ENCODE measurements around the gene C1orf174.

Gene C1orf174

DNA sequence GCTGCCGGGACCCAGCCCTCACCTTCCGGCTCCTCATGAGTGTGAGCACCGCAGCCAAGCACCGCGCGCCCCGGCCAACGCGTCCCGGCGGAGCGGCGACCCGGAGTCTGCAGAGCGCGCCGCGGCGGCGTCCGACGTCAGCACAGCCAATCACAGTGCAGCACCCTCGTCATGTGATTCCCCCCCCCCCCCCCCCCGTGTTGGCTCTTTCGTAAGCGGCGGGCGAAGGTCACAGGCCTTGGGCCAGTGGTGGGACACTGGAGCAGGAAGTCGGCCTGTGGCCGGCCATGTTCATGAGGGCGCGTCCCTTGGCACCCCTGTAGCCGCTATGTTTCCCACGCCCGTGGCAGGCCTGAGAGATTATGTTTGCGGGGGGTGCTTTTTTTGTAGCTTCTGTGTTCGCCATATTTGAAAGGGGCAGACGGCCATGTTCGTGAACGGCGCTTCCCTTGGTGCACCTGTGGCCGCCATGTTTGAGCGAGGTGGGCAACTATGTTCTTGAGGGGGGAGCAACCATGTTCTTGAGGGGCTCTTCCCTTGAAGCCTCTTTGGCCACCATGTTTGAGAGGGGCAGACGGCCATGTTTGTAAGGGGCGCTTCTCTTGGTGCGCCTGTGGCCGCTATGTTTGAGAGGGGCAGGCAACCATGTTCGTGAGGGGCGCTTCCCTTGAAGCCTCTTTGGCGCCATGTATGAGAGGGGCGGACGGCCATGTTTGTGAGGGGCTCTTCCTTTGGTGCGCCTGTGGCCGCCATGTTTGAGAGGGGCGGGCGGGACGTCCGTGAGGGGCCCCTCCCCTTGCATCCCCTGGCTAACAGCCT lies at the start of gene C1orf174:
TSS of gene C1orf174 (minus strand) at position 123 of the 819 bp plus-strand sequence. CDS start at position 37, 86 bp downstream.
- peak; percentile 94 for DNase-seq

- no peak for DNase-seq
These were observed 48.3 kb upstream of the C1orf174 start for GRCh38 chr1:3948344-3948743.

DNA sequence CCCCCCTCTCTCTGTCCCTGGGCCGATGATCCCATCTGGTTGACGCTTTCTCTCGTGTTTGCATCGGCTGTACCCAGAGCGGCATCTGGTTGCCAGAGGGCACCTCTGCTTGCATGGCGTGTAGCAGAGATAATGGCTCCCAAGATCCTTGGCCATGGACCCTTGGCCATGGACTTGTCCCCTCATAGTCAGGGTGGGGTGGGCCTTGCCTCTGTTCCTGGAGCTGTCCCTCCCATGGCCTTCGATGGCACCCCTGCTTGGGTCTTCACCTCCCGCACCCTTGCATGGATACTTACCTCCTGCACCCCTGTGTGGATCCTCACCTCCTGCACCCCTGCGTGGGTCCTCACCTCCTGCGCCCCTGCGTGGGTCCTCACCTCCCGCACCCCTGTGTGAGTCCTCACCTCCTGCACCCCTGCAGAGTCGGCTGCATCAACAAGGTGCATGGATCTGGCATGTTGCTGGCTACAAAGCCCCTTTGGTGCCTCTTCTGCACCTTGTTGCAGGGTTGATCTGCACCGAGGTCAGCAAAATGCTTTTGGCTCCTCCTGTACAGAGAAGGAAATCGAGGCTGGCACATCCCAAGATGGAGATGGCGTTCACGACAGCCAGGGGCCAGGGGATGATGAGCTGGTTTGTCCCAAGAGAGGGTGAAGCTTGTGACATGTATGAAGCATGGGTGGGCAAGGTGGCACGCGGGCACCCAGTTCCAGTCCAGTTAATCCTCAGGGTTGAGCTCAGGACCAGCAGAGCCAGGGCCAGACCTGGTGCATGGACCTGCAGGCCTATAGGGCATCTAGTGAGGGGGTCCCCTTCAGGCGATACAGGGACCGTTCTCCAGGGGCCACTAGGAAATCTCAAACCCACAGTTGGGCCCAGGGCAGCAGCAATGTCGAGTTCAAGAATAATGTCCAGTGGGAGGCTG lies 46.1 kb upstream of the C1orf174 start:
- DNase-seq: no peak

DNA sequence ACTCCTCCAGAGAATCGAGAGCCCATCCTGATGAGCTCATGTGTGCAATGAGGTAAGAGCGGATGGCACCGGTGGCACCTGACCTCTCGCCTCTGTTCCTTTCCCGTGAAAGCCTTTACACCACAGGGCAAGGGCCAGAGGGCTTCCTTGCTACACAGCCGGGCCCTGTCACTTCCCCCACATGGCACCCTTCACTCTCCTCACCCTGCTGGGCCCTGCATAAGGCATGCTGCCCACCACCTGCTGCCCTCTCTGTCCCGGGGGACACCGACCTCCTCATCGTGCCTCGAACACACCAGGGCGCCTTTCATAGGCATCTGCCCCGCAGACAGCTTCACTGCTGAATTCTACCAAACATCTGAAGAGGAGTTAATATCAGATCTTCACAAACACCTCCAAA lies 45.1 kb upstream of the C1orf174 start:
- no peak for DNase-seq

GRCh38 chr1:3944578-3945125 lies 44.6 kb upstream of the C1orf174 start:
- no peak for DNase-seq

- no peak for DNase-seq
These were observed 43.9 kb upstream of the C1orf174 start for GRCh38 chr1:3943806-3944577.

- DNase-seq: no peak
These were observed 43.0 kb upstream of the C1orf174 start for GRCh38 chr1:3943123-3943431.

DNA sequence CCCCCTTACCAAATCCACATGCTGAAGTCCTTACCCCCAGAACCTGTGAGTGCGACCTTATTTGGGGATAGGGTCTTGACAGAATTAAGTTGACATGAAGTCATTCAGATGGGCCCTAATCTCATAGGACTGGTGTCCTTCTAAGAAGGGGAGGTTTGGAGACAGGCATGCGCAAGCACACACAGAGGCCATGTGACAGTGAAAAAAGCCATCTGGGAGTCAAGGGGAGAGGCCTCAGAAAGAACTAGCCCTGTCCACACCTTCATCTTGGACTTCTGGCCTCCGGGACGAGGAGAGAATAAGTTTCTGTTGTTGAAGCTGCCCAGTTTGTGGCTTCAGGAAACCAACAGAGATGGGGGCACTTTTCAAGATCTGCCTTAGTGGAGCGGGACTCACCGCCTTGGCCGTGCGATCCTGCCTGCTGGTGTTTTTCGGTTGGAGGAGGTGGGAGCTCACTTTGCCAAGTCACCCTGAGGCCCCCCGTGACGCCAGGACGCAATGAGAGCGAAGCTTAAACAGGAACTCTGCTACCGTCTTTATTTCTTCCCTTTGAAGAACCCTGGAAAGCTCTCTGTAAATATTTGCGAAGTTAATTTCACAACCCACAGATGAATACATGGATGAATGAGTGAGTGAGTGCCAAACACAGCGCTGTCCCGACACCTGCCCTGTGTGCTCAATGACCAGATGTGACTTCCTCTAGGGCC lies 42.5 kb upstream of the C1orf174 start:
- no peak for DNase-seq

DNA sequence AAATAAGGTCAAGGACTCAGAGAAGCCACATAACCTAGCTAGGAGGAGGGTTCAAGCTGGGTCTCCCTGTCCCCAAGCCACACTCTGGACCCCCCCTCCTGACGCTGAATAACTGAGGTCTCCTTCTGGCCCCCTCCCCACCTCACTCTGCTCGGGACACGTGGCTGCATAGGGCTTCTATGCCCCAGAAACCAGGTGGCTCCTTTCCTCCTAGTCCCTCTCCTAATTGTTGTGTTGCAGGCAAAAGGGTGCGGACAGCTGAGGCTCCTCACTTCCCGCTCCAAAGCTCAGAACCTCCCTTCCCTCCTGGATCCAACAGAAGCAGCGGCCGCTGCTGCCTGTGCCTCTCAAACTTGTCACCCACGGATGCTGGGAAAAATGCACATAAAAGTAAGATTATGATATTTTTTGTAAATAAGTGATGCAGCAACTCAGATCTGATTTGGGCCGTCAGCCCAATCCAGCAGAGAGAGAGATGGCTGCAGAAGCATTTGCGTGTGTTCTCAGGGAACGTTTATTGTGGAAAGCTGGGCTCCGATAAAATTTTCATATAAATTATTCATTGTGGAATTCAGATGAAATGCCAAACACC lies 40.8 kb upstream of the C1orf174 start:
- DNase-seq: no peak

DNA sequence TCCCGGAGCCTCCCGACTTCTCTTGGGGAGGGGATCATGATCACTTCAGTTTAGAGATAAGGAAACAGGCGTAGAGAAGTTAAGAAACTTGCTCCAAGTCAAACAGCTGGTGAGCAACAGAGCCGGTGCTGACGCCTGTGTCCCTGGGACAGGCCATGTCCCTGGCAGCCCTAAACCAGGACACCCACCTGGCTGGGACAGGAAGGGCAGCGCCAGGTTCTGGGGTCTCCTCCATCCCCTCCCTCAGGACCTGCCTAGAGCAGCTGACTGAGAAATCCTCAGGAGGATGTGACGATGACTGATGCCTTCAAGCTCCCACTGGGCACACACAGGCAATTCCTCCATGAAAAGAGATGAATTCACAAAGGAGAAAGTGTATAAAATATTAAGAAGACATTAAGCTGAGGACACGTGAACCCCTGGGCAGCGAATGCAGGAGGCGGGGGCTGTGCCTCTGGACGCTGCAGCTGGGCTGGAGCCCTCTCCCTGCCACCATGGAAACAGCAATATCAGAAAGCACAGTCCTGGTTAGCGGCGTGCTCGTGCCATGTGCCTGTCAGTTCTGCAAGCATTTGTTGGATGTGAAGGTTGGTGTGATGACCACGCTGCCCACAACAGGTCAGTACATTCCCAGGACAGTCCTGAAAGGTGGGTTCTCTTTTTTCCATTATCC lies 40.1 kb upstream of the C1orf174 start:
- no peak for DNase-seq

GRCh38 chr1:3939242-3940080 lies 39.4 kb upstream of the C1orf174 start:
- no peak for DNase-seq

GRCh38 chr1:3932156-3932919 lies 32.3 kb upstream of the C1orf174 start:
- DNase-seq: no peak

DNA sequence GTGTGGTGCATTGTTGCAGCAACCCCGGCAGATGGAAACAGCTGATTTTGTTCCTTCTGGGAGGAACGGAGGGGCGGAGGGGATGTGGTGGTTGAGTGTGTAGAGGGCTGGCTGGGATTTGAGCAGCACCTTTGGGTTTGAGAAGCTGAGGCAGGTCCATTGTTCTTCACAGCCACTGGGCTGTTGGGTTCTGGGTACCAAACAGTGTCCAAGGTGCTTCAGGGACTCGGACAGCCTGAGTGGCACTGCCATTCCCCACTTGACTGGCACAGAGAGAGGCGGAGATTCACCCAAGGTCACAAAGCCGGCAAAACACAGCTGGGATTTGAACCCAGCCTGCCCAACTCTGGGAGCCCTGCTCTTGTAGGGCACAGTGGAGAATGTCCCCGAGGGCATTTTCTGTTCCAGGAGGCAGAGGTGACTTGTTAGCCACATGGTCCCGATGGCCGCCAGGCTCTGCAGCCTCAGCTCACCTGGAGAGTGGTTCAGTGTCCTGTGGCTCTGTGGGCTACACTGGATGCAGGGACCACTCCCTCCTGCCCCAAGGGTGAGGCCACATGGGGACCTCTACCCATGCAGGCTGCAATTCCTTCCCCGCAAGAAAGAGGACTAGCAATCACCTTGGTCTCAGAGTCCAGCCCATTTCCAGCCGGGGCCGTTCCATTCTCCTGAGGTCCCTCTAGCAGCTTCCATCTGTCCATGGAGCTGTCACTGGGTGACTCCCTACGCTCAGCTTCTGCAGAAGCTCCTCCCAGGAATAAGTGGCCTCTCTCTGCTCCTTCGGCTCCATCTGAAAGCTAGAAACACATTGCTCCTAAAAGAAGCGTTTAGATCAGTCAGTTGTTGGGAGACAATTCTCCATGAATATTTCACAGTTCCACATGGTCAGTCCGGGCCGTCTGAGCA lies 31.2 kb upstream of the C1orf174 start:
- no peak for DNase-seq

DNA sequence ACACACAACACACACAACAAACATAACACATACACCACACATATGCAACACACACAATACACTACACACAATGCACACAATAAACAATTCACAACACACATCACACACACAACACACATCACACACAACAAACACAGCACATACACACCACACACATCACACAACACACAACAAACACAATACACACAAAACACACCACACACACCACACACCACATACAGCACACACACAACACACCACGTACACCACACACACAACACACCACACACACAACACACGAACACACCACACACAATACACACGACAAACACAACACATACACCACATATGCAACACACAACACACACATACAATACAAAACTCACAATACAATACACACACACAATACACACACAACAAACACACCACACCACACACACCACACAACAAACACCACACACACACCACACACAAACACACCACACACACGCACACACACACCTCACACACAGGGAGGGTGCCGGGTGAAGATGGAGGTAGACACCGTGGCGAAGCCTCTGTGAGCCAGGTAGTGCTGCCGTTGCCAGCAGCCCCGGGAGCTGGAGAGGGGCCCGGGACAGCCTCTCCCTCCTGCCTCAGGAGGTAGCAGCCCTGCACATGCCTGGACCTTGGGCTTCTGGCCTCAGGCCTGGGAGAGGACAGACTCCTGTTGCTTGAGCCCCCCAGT lies 30.4 kb upstream of the C1orf174 start:
- no peak for DNase-seq

GRCh38 chr1:3929126-3929525 lies 29.1 kb upstream of the C1orf174 start:
- no peak for DNase-seq

GRCh38 chr1:3928586-3928985 lies 28.5 kb upstream of the C1orf174 start:
- DNase-seq: no peak

GRCh38 chr1:3926956-3927355 lies 26.9 kb upstream of the C1orf174 start:
- DNase-seq: no peak

DNA sequence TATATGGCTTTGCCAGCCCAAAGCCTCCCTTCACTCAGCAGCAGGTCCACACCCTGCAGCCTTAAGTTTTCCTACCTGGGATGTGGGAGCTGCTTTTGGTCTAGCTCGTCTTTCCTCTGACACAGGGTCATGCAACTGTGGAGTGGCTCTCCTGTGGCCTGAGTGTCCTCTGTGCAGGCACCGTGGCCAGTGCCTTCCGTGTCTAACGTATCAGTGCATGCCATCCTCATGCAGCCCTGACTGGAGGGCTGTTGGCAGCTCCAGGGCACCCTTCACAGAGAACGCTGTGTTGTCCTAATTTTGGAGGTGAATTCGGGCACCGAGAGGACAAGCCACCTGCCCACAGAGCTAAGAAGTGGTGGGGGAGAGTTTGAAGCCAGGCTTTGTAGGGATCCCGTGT lies 25.7 kb upstream of the C1orf174 start:
- no peak for DNase-seq

Measured in stimulated activated CD4-positive, alpha-beta T cell treated with anti-CD3 and anti-CD28 coated beads, Interleukin-4, amount 100 ng/mL, for 24 hours (primary cell).